NCI-H345 treated with DMSO at 0.1 percent for 48 hours (cell line): ENCODE measurements around the gene TWNK.

Experiments used
- DNase-seq: peaks from one replicate; lab custom pipeline; 2025; ENCODE audit not compliant: unreplicated experiment; lab: John Stamatoyannopoulos, UW

The TWNK gene

GRCh38 chr10:100996678-100997359 is 9.5 kb downstream of the TWNK start:
- DNase-seq, result peak; percentile 24

DNA sequence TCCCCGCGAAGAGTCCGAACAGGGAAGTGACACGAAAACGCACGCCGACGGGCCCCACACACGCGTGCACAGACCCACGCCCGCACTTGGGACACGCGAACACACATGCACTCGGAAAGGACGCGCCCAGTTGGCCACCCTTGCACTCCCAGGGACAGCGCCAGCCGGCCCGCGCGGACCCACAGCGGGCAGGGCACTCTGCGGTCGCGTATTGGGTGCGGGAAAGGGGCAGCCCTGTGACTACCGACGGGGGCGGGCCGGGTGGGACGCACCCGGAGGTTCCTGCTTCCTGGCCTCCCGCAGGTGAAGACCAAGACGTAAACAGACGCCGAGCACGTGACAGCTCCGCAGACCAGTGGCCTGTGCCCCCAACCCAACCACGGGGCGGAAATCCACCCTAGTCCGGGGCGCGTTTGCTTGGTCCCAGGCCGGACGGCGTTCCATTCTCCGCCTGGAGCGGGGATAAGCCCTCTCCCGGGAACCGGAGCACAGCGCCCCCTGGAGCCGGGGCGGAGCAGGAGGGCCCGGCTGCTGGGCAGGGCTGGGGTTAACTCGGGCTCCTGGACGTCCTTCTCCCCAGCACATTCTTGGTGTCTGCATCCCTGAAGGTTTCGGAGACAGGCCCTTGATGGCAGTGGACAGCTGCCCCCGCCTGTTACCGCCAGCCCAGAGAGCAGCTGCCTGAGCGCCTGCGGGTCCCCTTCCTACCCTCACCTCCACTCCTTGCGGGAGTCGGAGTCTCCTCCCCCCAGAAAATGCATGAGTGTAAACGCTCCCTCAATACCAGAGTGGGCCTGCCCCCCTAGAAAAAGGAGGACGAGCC is 10.2 kb downstream of the TWNK start:
- peak; percentile 48 for DNase-seq

DNA sequence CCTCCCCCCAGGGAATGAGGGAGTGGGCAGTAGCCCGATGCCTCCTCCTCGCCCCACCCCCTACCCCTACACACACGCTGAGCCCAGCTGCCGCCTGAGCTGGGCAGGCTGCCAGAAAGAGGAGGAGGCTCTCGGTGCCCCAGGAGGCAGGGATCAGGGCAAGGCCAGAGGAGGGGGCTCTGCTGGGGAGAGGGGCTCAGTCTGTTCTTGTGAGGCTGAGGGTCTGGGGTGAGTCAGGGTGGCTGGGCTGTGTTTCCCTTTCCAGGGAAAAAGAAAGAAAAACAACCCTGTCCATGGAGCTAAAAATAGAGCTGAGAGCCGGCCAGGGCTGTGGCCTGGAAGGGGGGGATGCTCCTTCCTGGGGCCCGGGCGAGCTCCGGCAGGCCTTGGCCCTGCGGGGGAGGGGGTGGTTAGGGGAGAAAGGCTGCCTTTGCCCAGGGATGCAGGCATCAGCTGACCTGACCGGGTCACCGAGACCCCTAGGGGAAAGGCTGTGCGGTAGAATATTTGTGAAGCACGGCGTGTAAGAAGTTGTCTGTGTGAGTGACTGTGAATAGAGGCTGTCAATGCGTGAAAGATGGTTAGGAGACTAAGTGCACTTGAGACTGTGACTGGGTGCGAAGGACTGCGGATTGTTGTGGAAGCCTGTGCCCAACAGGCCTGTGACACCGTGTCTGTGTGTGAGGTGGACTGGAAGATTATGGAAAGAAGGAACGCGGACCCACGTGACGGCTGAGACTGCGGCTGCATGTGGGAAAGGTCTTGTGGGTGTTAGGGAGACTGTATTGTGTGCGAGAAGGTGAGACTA is 11.0 kb downstream of the TWNK start:
- DNase-seq, result peak; percentile 82

DNA sequence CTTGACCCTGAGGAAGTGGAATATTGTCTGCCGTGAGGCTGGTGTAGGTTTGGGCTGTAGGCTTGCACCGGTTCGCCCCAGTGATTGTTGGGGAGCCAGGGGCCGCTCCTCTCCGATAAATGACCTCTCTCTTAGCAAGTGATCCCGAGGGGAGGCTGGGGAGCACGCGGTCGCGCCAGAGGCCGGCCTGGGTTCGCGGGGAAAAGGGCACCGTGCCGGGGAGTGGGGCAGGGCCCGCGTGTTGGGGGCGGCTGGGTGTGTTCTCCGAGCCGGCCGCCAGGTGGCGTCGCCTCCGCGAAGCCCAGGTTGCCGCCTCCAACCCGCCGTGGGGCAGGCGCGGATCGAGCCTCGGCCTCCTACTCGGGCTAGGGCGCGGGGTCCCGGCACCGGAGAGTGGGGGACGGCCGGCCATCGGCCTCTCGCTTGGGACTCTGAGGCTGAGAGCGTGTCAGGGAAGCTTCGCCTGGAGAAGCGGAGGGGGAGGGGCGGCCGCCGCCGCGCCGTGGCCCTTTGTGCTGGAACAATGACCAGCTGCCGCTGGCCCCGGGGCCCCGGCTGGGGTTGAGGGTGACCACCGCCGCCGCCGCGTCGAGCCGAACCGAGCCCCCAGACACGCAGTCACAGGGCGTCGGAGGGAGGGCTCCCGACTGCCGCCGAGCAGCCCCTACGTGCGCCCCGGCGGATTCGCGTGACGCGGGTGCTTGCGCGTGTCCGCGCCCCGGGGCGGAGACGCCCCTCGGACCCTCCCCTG is 11.8 kb downstream of the TWNK start:
- peak; percentile 24 for DNase-seq

DNA sequence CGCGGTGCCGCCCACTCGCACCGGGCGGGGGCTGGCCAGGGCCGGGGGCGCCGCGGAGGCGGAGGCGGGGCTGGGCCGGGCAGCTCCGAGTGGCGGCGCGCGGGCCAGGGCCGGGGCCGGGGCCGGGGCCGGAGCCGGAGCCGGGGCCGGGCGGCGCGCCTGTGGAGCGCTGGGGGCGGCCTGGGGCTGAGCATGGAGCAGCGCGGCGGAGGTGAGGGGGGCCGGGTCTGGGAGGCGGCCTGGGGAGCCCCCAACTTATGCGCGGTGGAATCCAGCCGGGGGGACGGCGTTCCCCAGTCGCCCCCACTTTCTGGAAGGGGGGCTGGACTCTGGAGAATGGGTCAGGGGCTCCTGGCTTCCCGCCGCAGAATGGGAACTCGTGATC is 12.4 kb downstream of the TWNK start, which contains the start of gene LZTS2:
Gene LZTS2, plus strand, starts transcription at position 67 of the 385 bp plus-strand sequence. CDS start 2,731 bp downstream, outside the sequence.
- no peak for DNase-seq

GRCh38 chr10:101000127-101000914 is 13.0 kb downstream of the TWNK start:
- DNase-seq, result no peak

- no peak for DNase-seq
Measured at GRCh38 chr10:101000915-101001658, 13.7 kb downstream of the TWNK start.

GRCh38 chr10:101001659-101002035 is 14.3 kb downstream of the TWNK start:
- no peak for DNase-seq

- DNase-seq, result no peak
Measured at GRCh38 chr10:101002456-101002855, 15.1 kb downstream of the TWNK start.

DNA sequence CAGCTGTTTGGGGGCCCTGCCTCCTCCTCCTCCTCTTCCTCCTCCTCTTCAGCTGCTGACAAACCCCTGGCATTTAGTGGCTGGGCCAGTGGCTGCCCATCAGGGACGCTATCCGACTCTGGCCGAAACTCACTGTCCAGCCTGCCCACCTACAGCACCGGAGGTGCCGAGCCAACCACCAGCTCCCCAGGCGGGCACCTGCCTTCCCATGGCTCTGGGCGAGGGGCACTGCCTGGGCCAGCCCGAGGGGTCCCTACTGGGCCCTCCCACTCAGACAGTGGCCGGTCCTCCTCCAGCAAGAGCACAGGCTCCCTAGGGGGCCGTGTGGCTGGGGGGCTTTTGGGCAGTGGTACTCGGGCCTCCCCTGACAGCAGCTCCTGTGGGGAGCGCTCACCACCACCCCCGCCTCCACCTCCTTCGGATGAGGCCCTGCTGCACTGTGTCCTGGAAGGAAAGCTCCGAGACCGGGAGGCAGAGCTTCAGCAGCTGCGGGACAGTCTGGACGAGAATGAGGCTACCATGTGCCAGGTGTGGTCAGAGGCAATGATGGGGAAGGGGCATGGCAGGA is 16.4 kb downstream of the TWNK start:
- DNase-seq, result no peak

- DNase-seq, result no peak
Measured at GRCh38 chr10:101005361-101005760, 18.0 kb downstream of the TWNK start.

- no peak for DNase-seq
Measured at GRCh38 chr10:101005869-101006567, 18.7 kb downstream of the TWNK start.

DNA sequence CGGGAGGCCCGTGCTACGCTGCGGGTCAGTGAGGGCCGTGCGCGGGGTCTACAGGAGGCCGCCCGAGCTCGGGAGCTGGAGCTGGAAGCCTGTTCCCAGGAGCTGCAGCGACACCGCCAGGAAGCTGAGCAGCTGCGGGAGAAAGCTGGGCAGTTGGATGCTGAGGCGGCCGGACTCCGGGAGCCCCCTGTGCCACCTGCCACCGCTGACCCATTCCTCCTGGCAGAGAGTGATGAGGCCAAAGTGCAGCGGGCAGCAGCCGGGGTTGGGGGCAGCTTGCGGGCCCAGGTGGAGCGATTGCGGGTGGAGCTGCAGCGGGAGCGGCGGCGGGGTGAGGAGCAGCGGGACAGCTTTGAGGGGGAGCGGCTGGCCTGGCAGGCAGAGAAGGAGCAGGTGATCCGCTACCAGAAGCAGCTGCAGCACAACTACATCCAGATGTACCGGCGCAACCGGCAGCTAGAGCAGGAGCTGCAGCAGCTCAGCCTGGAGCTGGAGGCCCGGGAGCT is 19.3 kb downstream of the TWNK start:
- DNase-seq, result no peak

DNA sequence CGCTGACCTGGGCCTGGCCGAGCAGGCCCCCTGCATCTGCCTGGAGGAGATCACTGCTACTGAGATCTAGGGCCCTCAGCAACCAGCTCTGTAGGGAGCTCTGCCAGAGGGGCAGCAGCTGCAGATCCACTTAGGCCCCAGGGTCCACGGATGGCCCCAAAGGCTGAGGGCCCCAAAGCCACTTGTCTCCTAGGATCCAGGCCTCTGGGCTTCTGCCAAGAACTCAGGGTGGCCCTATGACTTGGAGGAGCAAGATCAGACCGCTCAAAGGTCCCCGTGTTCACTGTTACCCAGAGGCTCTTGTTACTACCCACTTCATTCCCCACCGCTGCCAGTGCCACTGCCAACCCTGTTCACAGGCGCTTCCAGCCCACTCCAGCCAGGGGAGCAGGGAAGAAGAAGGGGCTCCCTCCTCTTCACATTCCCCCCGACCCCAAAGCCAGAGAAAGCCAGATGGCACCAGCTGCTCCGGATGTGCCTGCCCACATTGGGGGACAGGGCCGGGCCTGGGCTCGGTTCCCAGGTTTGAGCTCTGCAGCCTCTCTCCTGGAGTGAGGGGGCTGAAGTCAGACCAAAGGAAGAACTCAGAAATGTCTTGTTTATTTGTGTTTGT is 19.9 kb downstream of the TWNK start:
- no peak for DNase-seq

GRCh38 chr10:101007915-101008822 is 20.8 kb downstream of the TWNK start:
- no peak for DNase-seq

GRCh38 chr10:101008823-101009423 is 21.6 kb downstream of the TWNK start:
- no peak for DNase-seq
